Activated naive CD4-positive, alpha-beta T cell treated with anti-CD3 and anti-CD28 coated beads, Interleukin-2, amount 50 U/mL, for 72 hours (primary cell): Measurements from ENCODE around the gene KIAA1755. TPM values are rescaled to one million over a fixed set of nuclear protein-coding genes. Genes with fewer than 3 reads are reported as not detected.
"Not testable (repeated sequence)": the region's sequence is repeated elsewhere in the genome, so short reads cannot be mapped to it uniquely, and the experiment has no call there.

Source experiments
- ATAC-seq, 2 donors: fragments of 150-1000 bp; cut with Tn5 transposase; 2 replicates each; pipeline ENCODE4 v1.10.0; 2021; ENCODE audit warnings: mild to moderate bottlenecking in 2 of 2, moderate library complexity in 2 of 2
- DNase-seq, 2 donors: peaks; one replicate each; pipeline ENCODE4 v3.0.0; 2021 to 2022; ENCODE audit warnings: low spot score in 2 of 2
- H3K27ac Mint-ChIP-seq, 2 donors: one replicate each; pipeline ENCODE4 v1.8.0; 2022; ENCODE audit warnings: mild to moderate bottlenecking in 2 of 2, mixed read lengths in 2 of 2
- H3K36me3 Mint-ChIP-seq, 2 donors: one replicate each; pipeline ENCODE4 v1.8.0; 2022; ENCODE audit warnings: mixed read lengths in 2 of 2
- H3K9me3 Mint-ChIP-seq, 2 donors: one replicate each; pipeline ENCODE4 v1.8.0; 2022; ENCODE audit warnings: mixed read lengths in 2 of 2
- total RNA-seq, 2 donors: library from RNA; stranded (reverse); gene quantifications; one replicate each; pipeline ENCODE4 v1.2.3, GENCODE V29; 2022

Gene KIAA1755
- total RNA-seq, 2 donors from 2014 or later = not detected

- no peak for ATAC-seq
- H3K27ac Mint-ChIP-seq = no peak overlapping the region
- no peaks in the 10 kb centered on the region for H3K9me3 Mint-ChIP-seq
- no peaks in the 10 kb centered on the region for H3K36me3 Mint-ChIP-seq
- DNase-seq = no peak
These were observed 7.9 kb downstream of the KIAA1755 start for GRCh38 chr20:38252292-38253288.

- not testable (repeated sequence) for DNase-seq, ATAC-seq, H3K27ac Mint-ChIP-seq, H3K9me3 Mint-ChIP-seq, H3K36me3 Mint-ChIP-seq
These were observed 9.1 kb downstream of the KIAA1755 start for GRCh38 chr20:38251441-38251840.

GRCh38 chr20:38250609-38251008 is 9.9 kb downstream of the KIAA1755 start:
- ATAC-seq = no peak
- Mint-ChIP-seq H3K36me3 (no peaks in the 10 kb centered on the region), H3K27ac (no peak overlapping the region), H3K9me3 (peaks cover 0 to 6% of the 10 kb centered on the region in 2 donors)
- no peak for DNase-seq

GRCh38 chr20:38249536-38250310 is 10.8 kb downstream of the KIAA1755 start:
- no peak for DNase-seq
- Mint-ChIP-seq H3K9me3 (peaks cover 0 to 10% of the 10 kb centered on the region in 2 donors), H3K27ac (no peak overlapping the region), H3K36me3 (no peaks in the 10 kb centered on the region)
- ATAC-seq = no peak

GRCh38 chr20:38248133-38248532 is 12.4 kb downstream of the KIAA1755 start:
- DNase-seq = no peak
- Mint-ChIP-seq H3K27ac (no peak overlapping the region), H3K9me3 (peaks cover 9 to 22% of the 10 kb centered on the region in 2 donors), H3K36me3 (peaks cover 9 to 13% of the 10 kb centered on the region in 2 donors)
- no peak for ATAC-seq

GRCh38 chr20:38247725-38248124 is 12.8 kb downstream of the KIAA1755 start:
- ATAC-seq = not testable (repeated sequence)

GRCh38 chr20:38247166-38247509 is 13.4 kb downstream of the KIAA1755 start:
- peaks cover 15 to 28% of the 10 kb centered on the region in 2 donors for H3K9me3 Mint-ChIP-seq
- peaks cover 15 to 21% of the 10 kb centered on the region in 2 donors for H3K36me3 Mint-ChIP-seq
- no peak overlapping the region for H3K27ac Mint-ChIP-seq
- DNase-seq (no peak), ATAC-seq (no peak)

More at GRCh38 chr20:38247725-38248124, 12.8 kb downstream of the KIAA1755 start:
- Mint-ChIP-seq H3K9me3 (peaks cover 13 to 26% of the 10 kb centered on the region in 2 donors), H3K36me3 (peaks cover 13 to 17% of the 10 kb centered on the region in 2 donors)
- not testable (repeated sequence) for DNase-seq, H3K27ac Mint-ChIP-seq

- Mint-ChIP-seq H3K36me3 (peaks cover 19 to 25% of the 10 kb centered on the region in 2 donors), H3K27ac (no peak overlapping the region), H3K9me3 (peaks cover 18 to 34% of the 10 kb centered on the region in 2 donors)
- DNase-seq (no peak), ATAC-seq (no peak)
These were observed 14.0 kb downstream of the KIAA1755 start for GRCh38 chr20:38246357-38247165.

GRCh38 chr20:38245753-38246152 is 14.8 kb downstream of the KIAA1755 start:
- DNase-seq (no peak), ATAC-seq (no peak)
- H3K27ac Mint-ChIP-seq = no peak overlapping the region
- H3K9me3 Mint-ChIP-seq = peaks cover 18 to 35% of the 10 kb centered on the region in 2 donors
- peaks cover 19 to 25% of the 10 kb centered on the region in 2 donors for H3K36me3 Mint-ChIP-seq

GRCh38 chr20:38243709-38244020 is 16.9 kb downstream of the KIAA1755 start:
- peaks cover 23 to 29% of the 10 kb centered on the region in 2 donors for H3K36me3 Mint-ChIP-seq
- no peak overlapping the region for H3K27ac Mint-ChIP-seq
- peaks cover 21 to 42% of the 10 kb centered on the region in 2 donors for H3K9me3 Mint-ChIP-seq
- no peak for ATAC-seq
- DNase-seq = no peak

- ATAC-seq = no peak
- DNase-seq = peak in 1 of 2 donors; percentile 48
- Mint-ChIP-seq H3K27ac (no peak overlapping the region), H3K9me3 (peaks cover 21 to 42% of the 10 kb centered on the region in 2 donors), H3K36me3 (peaks cover 23 to 29% of the 10 kb centered on the region in 2 donors)
These were observed 17.5 kb downstream of the KIAA1755 start for GRCh38 chr20:38242848-38243708.

- Mint-ChIP-seq H3K27ac (no peak overlapping the region), H3K9me3 (peaks cover 21 to 35% of the 10 kb centered on the region in 2 donors), H3K36me3 (peaks cover 23 to 29% of the 10 kb centered on the region in 2 donors)
- ATAC-seq = no peak
- DNase-seq = no peak
These were observed 19.3 kb downstream of the KIAA1755 start for GRCh38 chr20:38241201-38241600.

- no peak for DNase-seq
- peaks cover 23 to 29% of the 10 kb centered on the region in 2 donors for H3K36me3 Mint-ChIP-seq
- peaks cover 21 to 31% of the 10 kb centered on the region in 2 donors for H3K9me3 Mint-ChIP-seq
- no peak overlapping the region for H3K27ac Mint-ChIP-seq
- no peak for ATAC-seq
These were observed 21.1 kb downstream of the KIAA1755 start for GRCh38 chr20:38239441-38239840.

- Mint-ChIP-seq H3K36me3 (peaks cover 21 to 23% of the 10 kb centered on the region in 2 donors), H3K9me3 (peaks cover 18 to 25% of the 10 kb centered on the region in 2 donors), H3K27ac (no peak overlapping the region)
- no peak for ATAC-seq
- DNase-seq = no peak
These were observed 21.7 kb downstream of the KIAA1755 start for GRCh38 chr20:38238829-38239228.

GRCh38 chr20:38237381-38237780 is 23.2 kb downstream of the KIAA1755 start:
- H3K9me3 Mint-ChIP-seq = peaks cover 8 to 15% of the 10 kb centered on the region in 2 donors
- ATAC-seq (no peak), DNase-seq (no peak)
- H3K36me3 Mint-ChIP-seq = peaks cover 10% of the 10 kb centered on the region in 2 donors
- no peak overlapping the region for H3K27ac Mint-ChIP-seq
